HepG2 (cell line): ENCODE measurements around the gene IGHMBP2. TPM values are rescaled to one million over a fixed set of nuclear protein-coding genes. Genes with fewer than 3 reads are reported as not detected.
"Not testable (repeated sequence)": the region's sequence is repeated elsewhere in the genome, so short reads cannot be mapped to it uniquely, and the experiment has no call there.

Source experiments
- ATAC-seq: fragments of 200-7000 bp; cut with Tn5 transposase; 3 replicates; pipeline ENCODE4 v1.9.1; 2020; ENCODE audit warnings: mild to moderate bottlenecking, moderate library complexity
- BruUV-seq: library from RNA; stranded (reverse); fragments of 400-500 nt; replicated peaks from 2 replicates; lab custom pipeline; 2021; lab: Mats Ljungman, UMichigan
- CTCF ChIA-PET: fragments of 300-600 bp; formaldehyde crosslinking; extraction: SDS; loops from one replicate; lab custom pipeline; 2021; ENCODE audit warnings: low total read pairs, inconsistent platforms, low intra/inter-chr PET ratio; lab: Yijun Ruan, JAX
- POLR2A ChIA-PET: fragments of 350-600 bp; sonication (Branson Sonifier 250); formaldehyde crosslinking; loops from one replicate; lab custom pipeline; 2020; ENCODE audit warnings: antibody characterized with exemption, inconsistent platforms; lab: Yijun Ruan, JAX
- DNase-seq: peaks from one replicate; pipeline ENCODE4 v3.0.0-alpha.2; 2015; ENCODE audit warnings: low spot score
- FAIRE-seq: peaks from 3 replicates; lab custom pipeline; 2011; peaks lifted over from hg19 to GRCh38; lab: Jason Lieb, UNC
- H2AFZ ChIP-seq: one replicate; pipeline ENCODE4 v1.6.1; 2011; ENCODE audit warnings: low read length, inconsistent platforms
- H3K27ac ChIP-seq: fragments of 300-600 bp; 3 replicates; pipeline ENCODE4 v1.8.0; 2011; ENCODE audit warnings: mixed run types, mild to moderate bottlenecking, mixed read lengths, low read length, inconsistent platforms; ENCODE audit not compliant: insufficient read depth; ENCODE audit errors: extremely low read length
- H3K27me3 ChIP-seq, 2 experiments: fragments of 200-600 bp in 1 of 2; 2 replicates in 1 of 2; 3 replicates in 1 of 2; pipeline versions ENCODE4 v1.6.0 to v1.8.0; 2011; ENCODE audit warnings: low read length in 2 of 2, mild to moderate bottlenecking in 2 of 2, moderate library complexity in 2 of 2, inconsistent platforms in 1 of 2; ENCODE audit not compliant: insufficient read depth in 2 of 2, control insufficient read depth in 1 of 2
- H3K36me3 ChIP-seq, 2 experiments: fragments of 200-600 bp in 1 of 2; replicated peaks in 1 of 2; 2 replicates in 1 of 2; 3 replicates in 1 of 2; pipeline versions ENCODE4 v1.5.1 to v1.8.0; 2011; ENCODE audit warnings: low read length in 2 of 2, inconsistent platforms in 1 of 2; ENCODE audit not compliant: insufficient read depth in 2 of 2, control insufficient read depth in 1 of 2
- H3K4me1 ChIP-seq: 2 replicates; pipeline ENCODE4 v1.5.1; 2012; ENCODE audit warnings: low read length, inconsistent platforms; ENCODE audit not compliant: insufficient read depth
- H3K4me2 ChIP-seq: 2 replicates; pipeline ENCODE4 v1.6.0; 2011; ENCODE audit warnings: low read depth, low read length, inconsistent platforms
- H3K4me3 ChIP-seq, 3 experiments: fragments of 200-600 bp in 1 of 3; sonication (generic), shearing (Covaris generic) in 1 of 3; replicated peaks in 1 of 3; 2 replicates each; pipeline ENCODE4 v1.5.1; 2011 to 2016; ENCODE audit warnings: low read length in 3 of 3, inconsistent platforms in 2 of 3, low read depth in 2 of 3, mild to moderate bottlenecking in 2 of 3, control low read depth in 1 of 3, mixed read lengths in 1 of 3; ENCODE audit not compliant: insufficient read depth in 1 of 3
- H3K79me2 ChIP-seq: one replicate; pipeline ENCODE4 v1.6.1; 2011; ENCODE audit warnings: low read length, inconsistent platforms; ENCODE audit not compliant: insufficient read depth
- H3K9ac ChIP-seq: 2 replicates; pipeline ENCODE4 v1.6.0; 2011; ENCODE audit warnings: mild to moderate bottlenecking, low read depth, low read length, inconsistent platforms; ENCODE audit not compliant: insufficient read depth
- H3K9me3 ChIP-seq: 2 replicates; pipeline ENCODE4 v1.5.1; 2012; ENCODE audit warnings: mild to moderate bottlenecking, low read length
- H4K20me1 ChIP-seq: 2 replicates; pipeline ENCODE4 v1.6.0; 2011; ENCODE audit warnings: inconsistent platforms, mild to moderate bottlenecking, low read length, moderate library complexity; ENCODE audit not compliant: insufficient read depth
- RARA ChIP-seq: IDR thresholded peaks from 2 replicates; pipeline ENCODE4 v1.6.1; 2016; ENCODE audit warnings: missing genetic modification reagents, missing compliant biosample characterization
- RXRA ChIP-seq: sonication (generic); formaldehyde crosslinking; IDR thresholded peaks from 2 replicates; pipeline ENCODE4 v1.5.1; 2020; ENCODE audit warnings: missing genetic modification reagents
- STAT6 ChIP-seq: sonication (generic); formaldehyde crosslinking; IDR thresholded peaks from 2 replicates; pipeline ENCODE4 v1.4.0; 2020; ENCODE audit warnings: missing genetic modification reagents, mild to moderate bottlenecking, borderline replicate concordance
- ZBTB33 ChIP-seq: sonication (generic); formaldehyde crosslinking; IDR thresholded peaks from 2 replicates; pipeline ENCODE4 v1.4.0; 2020; ENCODE audit warnings: missing genetic modification reagents
- ZBTB38 ChIP-seq: sonication (generic); formaldehyde crosslinking; IDR thresholded peaks from 2 replicates; pipeline ENCODE4 v1.5.1; 2020; ENCODE audit warnings: mild to moderate bottlenecking, missing genetic modification reagents
- ZFX ChIP-seq: sonication (generic); formaldehyde crosslinking; IDR thresholded peaks from 2 replicates; pipeline ENCODE4 v1.4.0; 2020; ENCODE audit warnings: mild to moderate bottlenecking, low read depth, missing genetic modification reagents, moderate library complexity
- ZFY ChIP-seq: sonication (generic); formaldehyde crosslinking; IDR thresholded peaks from 2 replicates; pipeline ENCODE4 v1.4.0; 2020; ENCODE audit warnings: missing genetic modification reagents
- ZNF441 ChIP-seq: sonication (generic); formaldehyde crosslinking; IDR thresholded peaks from 2 replicates; pipeline ENCODE4 v1.7.0; 2021; ENCODE audit warnings: missing genetic modification reagents, borderline replicate concordance
- ZNF687 ChIP-seq: sonication (generic); formaldehyde crosslinking; IDR thresholded peaks from 2 replicates; pipeline ENCODE4 v1.5.1; 2020; ENCODE audit warnings: mild to moderate bottlenecking, missing genetic modification reagents, moderate library complexity
- WGBS: methylation state at CpG from one replicate; pipeline ENCODE4 v1.1.6; 2017; ENCODE audit warnings: low lambda C conversion rate; 5-methylcytosine and 5-hydroxymethylcytosine counted together
- in situ Hi-C: cut with HindIII; loops from 2 replicates; pipeline ENCODE4 v1.10.0; 2017; ENCODE audit warnings: low pct_unique_long_range_greater_than_20kb; ENCODE audit not compliant: extremely low pct_ligation_motif_present
- intact Hi-C: fragments of 100-400 bp; cut with micrococcal nuclease; formaldehyde crosslinking; loops from one replicate; pipeline ENCODE4 v1.10.0; 2022; ENCODE audit not compliant: unreplicated experiment
- polyA plus RNA-seq, 8 experiments: library from polyadenylated mRNA; depleted of rRNA in 3 of 8; stranded (reverse) in 7 of 8; unstranded in 1 of 8; fragments of >200 nt; fragmentation: Illumina TruSeq in 4 of 8; extraction: Trizol in 4 of 8; gene quantifications; 2 replicates each; pipeline versions ENCODE4 v1.2.1 to v1.2.3, GENCODE V29; 2011 to 2016; ENCODE audit warnings: low read depth in 4 of 8, missing spikeins in 1 of 8, mixed read lengths in 1 of 8; ENCODE audit not compliant: insufficient read depth in 1 of 8
- total RNA-seq, 5 experiments: library from RNA; depleted of rRNA; stranded (reverse); fragments of >200 nt; fragmentation: Illumina TruSeq; extraction: Trizol; gene quantifications; 2 replicates each; pipeline ENCODE4 v1.2.3, GENCODE V29; 2016; ENCODE audit warnings: low read depth in 1 of 5

The IGHMBP2 gene
- total and polyA plus RNA-seq, 2 of the 13 experiments (the other 11 are each of a cell fraction or from before 2014, with no cell fraction given): 8.9 to 9.9 TPM

- BruUV-seq, in situ Hi-C loops, H3K36me3 ChIP-seq, DNase-seq, FAIRE-seq, H3K9me3 ChIP-seq, H4K20me1 ChIP-seq, H3K27me3 ChIP-seq, CTCF ChIA-PET, H2AFZ ChIP-seq, H3K79me2 ChIP-seq: not testable (repeated sequence)
- WGBS: 53% methylated on average over 21 of the region's 21 CpGs
- Histone ChIP-seq H3K9ac (peak overlapping the region; percentile 24; the same call in 1 of the 2 replicates), H3K27ac (peak overlapping the region; percentile 71), H3K4me3 (0 out of 6 replicates have a peak overlapping the region, but pooled peaks of 1 of the 3 experiments have one; percentile 27), H3K4me2 (peak overlapping the region; percentile 79), H3K4me1 (peaks cover 52% of the 10 kb centered on the region)
- ATAC-seq: peak; percentile 45
- intact Hi-C loops: loop anchor here (2.0 kb wide), 1 partner anchor 18 kb away; no protein-coding TSS in a partner anchor
- POLR2A ChIA-PET: interaction anchor here (0.6 to 3.5 kb wide), 2 partner anchors 12 to 49 kb away, joined by 3 to 31 read pairs; no protein-coding TSS in a partner anchor
- TF ChIP-seq ZFX (CRISPR knock-in tag): peak; percentile 62
- TF ChIP-seq RARA (CRISPR knock-in tag): peak; percentile 10; the same call in 1 of the 2 replicates
- 0 out of 2 replicates have a peak, but pooled peaks have one; percentile 34 for TF ChIP-seq ZNF441 (CRISPR knock-in tag)
- 0 out of 2 replicates have a peak, but pooled peaks have one; percentile 24 for TF ChIP-seq ZNF687 (CRISPR knock-in tag)
- TF ChIP-seq ZBTB33 (CRISPR knock-in tag): peak; percentile 64
- peak; percentile 44; the same call in 1 of the 2 replicates for TF ChIP-seq ZBTB38 (CRISPR knock-in tag)
- 0 out of 2 replicates have a peak, but pooled peaks have one; percentile 26 for TF ChIP-seq ZFY
- 0 out of 2 replicates have a peak, but pooled peaks have one; percentile 32 for TF ChIP-seq STAT6 (CRISPR knock-in tag)
- 0 out of 2 replicates have a peak, but pooled peaks have one; percentile 13 for TF ChIP-seq RXRA (CRISPR knock-in tag)
Measured at GRCh38 chr11:68856425-68857030, 47.2 kb upstream of the IGHMBP2 start.
